Stimulated activated CD8-positive, alpha-beta memory T cell treated with anti-CD3 and anti-CD28 coated beads, Interleukin-15, amount 100 ng/mL, for 24 hours (primary cell): Measurements from ENCODE around the gene NAAA.
"Not testable (repeated sequence)": the region's sequence is repeated elsewhere in the genome, so short reads cannot be mapped to it uniquely, and the experiment has no call there.

Source experiments
- DNase-seq: peaks from one replicate; pipeline ENCODE4 v3.0.0-alpha.2; 2020; ENCODE audit warnings: low read depth

Gene NAAA

GRCh38 chr4:75919920-75920319 lies 20.9 kb downstream of the NAAA start:
- DNase-seq: no peak

GRCh38 chr4:75916091-75916661 lies 24.6 kb downstream of the NAAA start:
- no peak for DNase-seq

- no peak for DNase-seq
Observed at GRCh38 chr4:75912968-75913367, 27.8 kb downstream of the NAAA start.

- DNase-seq: not testable (repeated sequence)
Observed at GRCh38 chr4:75910831-75911230, 30.0 kb downstream of the NAAA start.

GRCh38 chr4:75909405-75909804 lies 31.4 kb downstream of the NAAA start:
- DNase-seq: no peak

- no peak for DNase-seq
Observed at GRCh38 chr4:75908555-75908954, 32.3 kb downstream of the NAAA start.

GRCh38 chr4:75907966-75908365 lies 32.8 kb downstream of the NAAA start:
- no peak for DNase-seq

- no peak for DNase-seq
Observed at GRCh38 chr4:75904076-75904475, 36.7 kb downstream of the NAAA start.

GRCh38 chr4:75902352-75902751 lies 38.5 kb downstream of the NAAA start, which contains the start of gene PPEF2:
Gene PPEF2, minus strand, starts transcription at chr4:75902452. Its CDS starts 6,127 bp downstream, at chr4:75896325.
- DNase-seq: no peak

GRCh38 chr4:75898536-75898935 lies 42.3 kb downstream of the NAAA start:
- no peak for DNase-seq

GRCh38 chr4:75895744-75896314 lies 45.0 kb downstream of the NAAA start:
- DNase-seq: no peak

GRCh38 chr4:75892508-75892907 lies 48.3 kb downstream of the NAAA start:
- DNase-seq: no peak

GRCh38 chr4:75891611-75892010 lies 49.2 kb downstream of the NAAA start:
- DNase-seq: no peak

- no peak for DNase-seq
Observed at GRCh38 chr4:75889537-75890199, 51.1 kb downstream of the NAAA start.

- DNase-seq: no peak
Observed at GRCh38 chr4:75886104-75886503, 54.7 kb downstream of the NAAA start.

- no peak for DNase-seq
Observed at GRCh38 chr4:75881476-75881875, 59.3 kb downstream of the NAAA start.

- no peak for DNase-seq
Observed at GRCh38 chr4:75880278-75880677, 60.5 kb downstream of the NAAA start.

- no peak for DNase-seq
Observed at GRCh38 chr4:75878246-75878756, 62.5 kb downstream of the NAAA start.

GRCh38 chr4:75876218-75876617 lies 64.6 kb downstream of the NAAA start:
- no peak for DNase-seq

- no peak for DNase-seq
Observed at GRCh38 chr4:75869100-75869499, 71.7 kb downstream of the NAAA start.

GRCh38 chr4:75867130-75867529 lies 73.7 kb downstream of the NAAA start:
- no peak for DNase-seq
